MM.1S (cell line): ENCODE results near the gene TMEM131.

Experiments used
- DNase-seq: peaks from one replicate; pipeline ENCODE4 v3.0.0-alpha.2; 2015
- H2AFZ ChIP-seq: fragments of 300-600 bp; sonication (generic); 2 replicates; pipeline ENCODE4 v1.6.0; 2016; ENCODE audit warnings: antibody characterized with exemption, low read length
- H3F3A ChIP-seq: fragments of 300-600 bp; sonication (generic); 2 replicates; pipeline ENCODE4 v1.6.1; 2016; ENCODE audit warnings: mild to moderate bottlenecking, antibody characterized with exemption, low read length, moderate library complexity, mixed read lengths; ENCODE audit not compliant: insufficient read depth
- H3K27ac ChIP-seq: fragments of 300-600 bp; sonication (generic); 2 replicates; pipeline ENCODE4 v1.5.1; 2016; ENCODE audit warnings: mild to moderate bottlenecking, low read length
- H3K27me3 ChIP-seq: fragments of 300-600 bp; sonication (generic); replicated peaks from 2 replicates; pipeline ENCODE4 v1.6.0; 2016; ENCODE audit warnings: low read length; ENCODE audit not compliant: insufficient read depth
- H3K36me3 ChIP-seq: fragments of 300-600 bp; sonication (generic); replicated peaks from 2 replicates; pipeline ENCODE4 v1.6.1; 2016; ENCODE audit warnings: mild to moderate bottlenecking, low read length, mixed read lengths; ENCODE audit not compliant: insufficient read depth
- H3K4me1 ChIP-seq: fragments of 300-600 bp; sonication (generic); 2 replicates; pipeline ENCODE4 v1.6.1; 2016; ENCODE audit warnings: low read length, mixed read lengths
- H3K4me2 ChIP-seq: fragments of 300-600 bp; sonication (generic); 2 replicates; pipeline ENCODE4 v1.6.0; 2016; ENCODE audit warnings: low read depth, low read length
- H3K4me3 ChIP-seq: fragments of 300-600 bp; sonication (generic); 2 replicates; pipeline ENCODE4 v1.5.1; 2016; ENCODE audit warnings: low read length, mixed read lengths
- H3K79me2 ChIP-seq: fragments of 300-600 bp; sonication (generic); 2 replicates; pipeline ENCODE4 v1.6.1; 2016; ENCODE audit warnings: mixed run types, low read length, mixed read lengths
- H3K9ac ChIP-seq: fragments of 300-600 bp; sonication (generic); 2 replicates; pipeline ENCODE4 v1.6.1; 2016; ENCODE audit warnings: low read length, mixed read lengths
- H3K9me2 ChIP-seq: fragments of 300-600 bp; sonication (generic); replicated peaks from 2 replicates; pipeline ENCODE4 v1.6.1; 2016; ENCODE audit warnings: mild to moderate bottlenecking, low read length, mixed read lengths; ENCODE audit not compliant: insufficient read depth
- H3K9me3 ChIP-seq: fragments of 300-600 bp; sonication (generic); replicated peaks from 2 replicates; pipeline ENCODE4 v1.6.1; 2016; ENCODE audit warnings: mild to moderate bottlenecking, low read length, mixed read lengths; ENCODE audit not compliant: insufficient read depth
- H4K20me1 ChIP-seq: fragments of 300-600 bp; sonication (generic); 2 replicates; pipeline ENCODE4 v1.6.1; 2016; ENCODE audit warnings: mild to moderate bottlenecking, low read length, moderate library complexity, mixed read lengths; ENCODE audit not compliant: insufficient read depth
- CTCF ChIP-seq: fragments of 300-600 bp; sonication (generic); IDR thresholded peaks from 2 replicates; pipeline ENCODE4 v1.5.1; 2016; ENCODE audit warnings: antibody characterized with exemption, low read length, mixed read lengths
- EZH2 ChIP-seq: fragments of 300-600 bp; sonication (generic); optimal IDR thresholded peaks from 2 replicates; pipeline ENCODE3; 2017; ENCODE audit warnings: low read depth, mild to moderate bottlenecking, antibody characterized with exemption, low read length, mixed read lengths
- EZH2phosphoT487 ChIP-seq: fragments of 300-600 bp; sonication (generic); IDR thresholded peaks from 2 replicates; pipeline ENCODE4 v1.6.1; 2018; ENCODE audit warnings: antibody characterized with exemption, low read length

TMEM131 gene

GRCh38 chr2:98013407-98014042 lies 17.8 kb upstream of the TMEM131 start:
- Histone ChIP-seq H3K4me3 (peak overlapping the region; percentile 30), H3K36me3 (no peaks in the 10 kb centered on the region), H4K20me1 (no peaks in the 10 kb centered on the region), H3K27ac (no peak overlapping the region; the same call in 1 of the 2 replicates), H3K79me2 (no peaks in the 10 kb centered on the region), H3K9ac (no peak overlapping the region), H3K9me3 (no peaks in the 10 kb centered on the region), H3K4me1 (peaks cover 12% of the 10 kb centered on the region), H3F3A (peaks cover 14% of the 10 kb centered on the region), H3K9me2 (no peaks in the 10 kb centered on the region), H3K27me3 (no peaks in the 10 kb centered on the region), H2AFZ (no peak overlapping the region), H3K4me2 (peak overlapping the region; percentile 46)
- no peak for TF ChIP-seq EZH2phosphoT487
- no peak for TF ChIP-seq EZH2
- no peak for TF ChIP-seq CTCF
- DNase-seq, result peak; percentile 54

DNA sequence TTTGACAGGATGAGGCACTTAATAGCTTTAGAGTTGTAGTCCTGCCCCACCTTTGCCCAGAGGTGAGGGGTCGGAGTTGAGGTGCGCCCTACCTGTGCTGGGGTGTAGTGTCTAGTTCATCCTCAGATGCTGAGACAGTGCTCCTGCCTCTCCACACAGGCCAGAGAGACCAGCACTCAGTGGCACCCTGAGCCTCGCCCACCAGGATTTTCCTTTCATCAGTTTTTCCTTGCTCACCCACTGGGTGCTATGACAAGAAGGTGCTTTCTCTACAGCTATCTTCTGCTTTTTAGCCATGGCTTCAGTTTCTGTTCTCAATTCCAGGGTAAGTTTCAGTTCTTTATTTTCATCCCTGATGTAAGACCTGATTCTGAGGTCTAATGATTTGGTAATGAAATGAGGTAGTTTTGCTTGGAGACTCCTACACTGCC lies 16.8 kb upstream of the TMEM131 start:
- H3K4me2 ChIP-seq, result peak overlapping the region; percentile 46
- H3K4me3 ChIP-seq, result peak overlapping the region; percentile 36
- DNase-seq, result peak; percentile 70
- H3K79me2 ChIP-seq, result no peaks in the 10 kb centered on the region
- no peaks in the 10 kb centered on the region for H3K27me3 ChIP-seq
- peaks cover 14% of the 10 kb centered on the region for H3F3A ChIP-seq
- H4K20me1 ChIP-seq, result no peaks in the 10 kb centered on the region
- H3K27ac ChIP-seq, result peak overlapping the region; percentile 68; the same call in 1 of the 2 replicates
- TF ChIP-seq EZH2, result no peak
- TF ChIP-seq EZH2phosphoT487, result no peak
- TF ChIP-seq CTCF, result no peak
- no peak overlapping the region for H2AFZ ChIP-seq
- H3K9me3 ChIP-seq, result no peaks in the 10 kb centered on the region
- no peaks in the 10 kb centered on the region for H3K36me3 ChIP-seq
- H3K4me1 ChIP-seq, result peaks cover 12% of the 10 kb centered on the region
- H3K9ac ChIP-seq, result peak overlapping the region; percentile 4; the same call in 1 of the 2 replicates
- H3K9me2 ChIP-seq, result no peaks in the 10 kb centered on the region

GRCh38 chr2:98009887-98010760 lies 14.4 kb upstream of the TMEM131 start:
- Histone ChIP-seq H3K4me1 (peaks cover 12% of the 10 kb centered on the region), H3K27me3 (no peaks in the 10 kb centered on the region), H3K36me3 (no peaks in the 10 kb centered on the region), H3K4me3 (no peak overlapping the region), H3F3A (peaks cover 14% of the 10 kb centered on the region), H2AFZ (no peak overlapping the region), H4K20me1 (no peaks in the 10 kb centered on the region), H3K27ac (no peak overlapping the region), H3K9me3 (no peaks in the 10 kb centered on the region), H3K9ac (no peak overlapping the region), H3K9me2 (no peaks in the 10 kb centered on the region), H3K4me2 (no peak overlapping the region), H3K79me2 (no peaks in the 10 kb centered on the region)
- TF ChIP-seq EZH2 (no peak), CTCF (no peak), EZH2phosphoT487 (no peak)
- no peak for DNase-seq
